Activated naive CD4-positive, alpha-beta T cell treated with anti-CD3 and anti-CD28 coated beads, Interleukin-2, amount 10 ng/mL, durations not matched to agents 7 days and 5 days (primary cell): Measurements from ENCODE around the gene CEP57L1.

Source experiments
- CTCF ChIA-PET: fragments of 350-600 bp; sonication (Branson Sonifier 250); formaldehyde crosslinking; loops from one replicate; lab custom pipeline; 2021; ENCODE audit warnings: antibody characterized with exemption; lab: Charles Lee
- DNase-seq: peaks from one replicate; pipeline ENCODE4 v3.0.0-alpha.2; 2020
- H3K27ac Mint-ChIP-seq: one replicate; pipeline ENCODE4 v1.8.0; 2021; ENCODE audit warnings: mild to moderate bottlenecking, moderate library complexity, mixed read lengths
- H3K27me3 Mint-ChIP-seq: one replicate; pipeline ENCODE4 v1.8.0; 2021; ENCODE audit warnings: mild to moderate bottlenecking, mixed read lengths
- H3K36me3 Mint-ChIP-seq: one replicate; pipeline ENCODE4 v1.8.0; 2021; ENCODE audit warnings: mixed read lengths
- H3K4me1 Mint-ChIP-seq: one replicate; pipeline ENCODE4 v1.8.0; 2021; ENCODE audit warnings: mixed read lengths
- H3K4me3 Mint-ChIP-seq: one replicate; pipeline ENCODE4 v1.8.0; 2021; ENCODE audit warnings: mild to moderate bottlenecking, moderate library complexity, mixed read lengths
- H3K9me3 Mint-ChIP-seq: one replicate; pipeline ENCODE4 v1.8.0; 2021; ENCODE audit warnings: mixed read lengths

CEP57L1 gene

DNA sequence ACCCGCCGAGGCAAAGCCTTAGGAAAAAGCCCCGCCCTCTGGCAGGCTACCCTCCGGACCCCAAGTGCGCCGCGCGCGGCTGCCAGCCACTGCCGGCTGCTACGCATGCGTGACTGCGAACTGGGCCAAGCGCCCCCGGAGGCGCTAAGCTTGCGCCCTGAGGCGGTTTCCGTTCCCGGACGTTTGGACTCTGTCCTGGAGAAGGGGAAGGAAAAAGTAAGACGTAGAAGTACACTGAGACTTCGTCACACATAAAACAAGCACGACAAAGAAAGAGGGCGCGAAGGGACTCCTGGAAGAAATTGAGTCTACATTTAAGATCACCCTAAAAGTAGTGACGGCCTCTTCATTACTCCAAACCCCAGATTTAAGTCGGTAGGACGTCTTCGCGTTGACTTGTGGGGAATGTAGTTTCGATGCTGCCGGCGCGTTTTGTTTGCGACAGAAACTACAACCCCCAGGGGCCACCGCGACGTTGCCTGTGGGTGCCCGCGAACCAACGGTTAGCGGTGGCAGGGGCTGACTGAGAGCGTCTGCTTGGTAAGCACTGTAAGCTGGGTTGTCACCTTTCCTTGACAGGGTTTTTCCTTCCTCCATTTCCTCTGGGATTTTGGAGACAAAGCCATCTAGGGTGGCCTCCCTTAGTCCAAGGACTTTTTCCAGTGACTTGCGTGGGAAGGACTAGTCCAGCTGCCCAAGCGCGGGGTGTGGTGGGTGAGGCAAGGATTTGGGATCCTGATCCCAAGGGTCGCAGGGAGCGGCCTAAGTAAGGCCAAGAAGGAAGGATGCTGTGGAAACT, at the start of gene CEP57L1:
Gene CEP57L1, plus strand, starts transcription at position 472 of the 799 bp plus-strand sequence. CDS start 49,715 bp downstream, outside the sequence.
- peak within 1 kb of the TSS; percentile 99 for H3K27ac Mint-ChIP-seq
- peak within 1 kb of the TSS; percentile 92 for H3K4me3 Mint-ChIP-seq
- peak; percentile 97 for DNase-seq
- peaks cover 19% of the 10 kb centered on the region for H3K36me3 Mint-ChIP-seq
- H3K9me3 Mint-ChIP-seq, result no peaks in the 10 kb centered on the region
- peaks cover 5% of the 10 kb centered on the region for H3K27me3 Mint-ChIP-seq
- H3K4me1 Mint-ChIP-seq, result peaks cover 59% of the 10 kb centered on the region
- CTCF ChIA-PET, result interaction anchor here (0.6 to 1.0 kb wide), 3 partner anchors 24 to 379 kb away, joined by 3 to 4 read pairs (median 3); no protein-coding TSS in a partner anchor

DNA sequence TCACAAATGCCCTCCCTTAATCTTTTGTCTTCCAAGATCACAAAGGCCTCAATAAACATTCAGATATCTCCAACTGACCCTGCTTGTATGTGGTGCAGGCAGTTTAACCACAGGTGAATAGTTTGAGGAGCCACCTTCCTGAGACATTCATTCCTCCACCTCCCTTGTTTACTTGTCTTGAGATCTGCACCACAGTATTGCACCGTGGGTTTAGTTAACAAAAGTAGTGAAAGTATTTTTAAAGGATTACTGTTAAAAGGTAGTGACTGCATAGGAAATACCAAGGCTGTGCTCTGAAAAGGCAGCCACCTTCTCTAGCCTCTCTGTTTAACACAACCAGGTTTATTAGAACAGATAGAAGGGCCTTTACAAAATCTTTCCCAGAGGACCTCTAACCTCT, 47.1 kb upstream of the CEP57L1 start:
- no peaks in the 10 kb centered on the region for H3K27me3 Mint-ChIP-seq
- H3K9me3 Mint-ChIP-seq, result no peaks in the 10 kb centered on the region
- CTCF ChIA-PET, result no interaction called here
- H3K36me3 Mint-ChIP-seq, result no peaks in the 10 kb centered on the region
- DNase-seq, result no peak
- H3K4me3 Mint-ChIP-seq, result no peak overlapping the region
- no peak overlapping the region for H3K27ac Mint-ChIP-seq
- H3K4me1 Mint-ChIP-seq, result no peaks in the 10 kb centered on the region

DNA sequence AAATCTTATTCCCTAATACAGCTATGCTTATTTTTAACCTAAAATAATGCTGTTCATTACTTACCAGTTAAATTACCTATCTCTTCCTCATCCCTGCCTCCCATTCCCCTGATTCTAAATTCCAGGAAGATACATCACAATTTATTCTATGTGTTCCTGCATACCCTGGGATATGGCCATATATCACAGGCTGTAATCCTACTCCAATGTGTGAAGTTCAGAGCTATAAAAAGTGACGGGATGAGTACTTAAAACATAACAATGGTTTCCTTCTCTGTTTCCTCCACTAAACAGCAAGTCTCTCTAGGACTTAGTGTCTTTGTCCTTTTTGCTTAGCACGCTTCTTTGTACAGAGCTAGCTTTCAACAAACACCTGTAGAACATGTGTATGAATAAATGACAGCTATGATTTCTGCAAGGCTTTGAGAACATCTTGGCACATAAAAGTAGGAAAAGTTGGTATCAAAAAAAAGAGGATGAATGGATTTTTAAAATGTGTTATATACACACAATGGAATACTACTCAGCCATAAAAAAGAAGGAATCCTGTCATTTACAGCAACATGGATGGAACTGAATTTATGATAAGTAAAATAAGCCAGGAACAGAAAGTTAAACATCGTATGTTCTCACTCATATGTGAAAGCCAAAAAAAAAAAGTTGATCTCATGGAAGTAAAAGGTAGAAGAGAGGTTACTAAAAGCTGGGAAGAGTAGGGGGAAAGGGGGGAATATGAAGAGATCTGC, 46.5 kb upstream of the CEP57L1 start:
- no peak overlapping the region for H3K27ac Mint-ChIP-seq
- no peak overlapping the region for H3K4me3 Mint-ChIP-seq
- H3K36me3 Mint-ChIP-seq, result no peaks in the 10 kb centered on the region
- no peak for DNase-seq
- CTCF ChIA-PET, result interaction anchor here (1.8 kb wide), 1 partner anchor 134 kb away, joined by 7 read pairs; no protein-coding TSS in a partner anchor
- no peaks in the 10 kb centered on the region for H3K27me3 Mint-ChIP-seq
- no peaks in the 10 kb centered on the region for H3K9me3 Mint-ChIP-seq
- no peaks in the 10 kb centered on the region for H3K4me1 Mint-ChIP-seq

DNA sequence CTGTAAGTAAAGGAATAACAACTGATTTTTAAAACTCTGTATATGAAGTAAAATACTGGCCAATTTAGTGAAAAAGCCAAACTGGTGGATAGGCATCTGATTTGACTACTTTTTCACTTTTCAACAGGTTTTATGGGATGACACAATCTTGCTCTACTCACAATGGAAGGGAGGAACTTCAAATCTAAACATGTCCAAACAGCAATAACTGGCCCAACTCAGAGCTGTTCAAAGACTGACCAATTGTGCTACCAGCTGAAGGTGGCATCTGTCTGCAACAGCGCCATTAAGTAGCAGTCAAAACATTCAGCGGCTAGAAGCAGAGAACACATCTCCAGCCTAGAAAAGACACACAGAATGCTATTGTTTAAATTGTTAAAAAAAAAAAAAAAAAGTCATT, 45.3 kb upstream of the CEP57L1 start:
- Mint-ChIP-seq H3K4me1 (no peaks in the 10 kb centered on the region), H3K4me3 (no peak overlapping the region), H3K36me3 (no peaks in the 10 kb centered on the region), H3K27ac (no peak overlapping the region), H3K27me3 (no peaks in the 10 kb centered on the region), H3K9me3 (no peaks in the 10 kb centered on the region)
- CTCF ChIA-PET, result interaction anchor here (0.7 to 1.8 kb wide), 2 partner anchors 136 to 395 kb away, joined by 3 to 7 read pairs; no protein-coding TSS in a partner anchor
- DNase-seq, result no peak

DNA sequence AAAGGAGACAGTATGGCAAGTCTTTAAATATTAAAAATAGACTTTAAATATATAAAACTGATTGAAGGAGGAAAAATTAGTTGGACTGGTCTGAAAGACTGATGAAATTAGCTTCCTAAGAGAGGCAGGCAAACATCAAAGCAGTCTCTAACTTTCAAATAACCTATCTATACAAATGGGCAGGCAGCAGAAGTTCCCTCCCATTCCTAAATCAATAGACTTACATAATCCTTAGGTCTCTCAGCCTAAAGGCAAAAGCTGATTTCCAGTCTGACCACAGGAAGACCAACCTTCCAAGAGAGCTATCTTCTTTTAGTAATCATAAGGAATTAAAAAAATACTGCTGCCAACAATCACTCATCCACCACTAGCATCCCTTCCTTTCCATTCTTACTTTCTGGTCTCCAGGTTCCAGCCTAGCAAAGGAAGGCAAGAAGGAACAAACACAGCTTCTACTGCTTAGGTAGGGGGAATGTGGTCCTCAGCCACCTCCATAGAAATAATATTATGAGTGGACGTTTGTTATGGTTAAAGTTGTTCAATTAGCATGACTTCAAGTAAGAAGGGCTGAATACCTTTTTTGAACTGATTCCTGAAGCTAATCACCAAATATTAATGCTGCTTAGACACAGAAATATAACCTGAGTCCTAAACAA, 44.7 kb upstream of the CEP57L1 start:
- H3K27me3 Mint-ChIP-seq, result no peaks in the 10 kb centered on the region
- no peaks in the 10 kb centered on the region for H3K36me3 Mint-ChIP-seq
- DNase-seq, result no peak
- H3K27ac Mint-ChIP-seq, result no peak overlapping the region
- no peak overlapping the region for H3K4me3 Mint-ChIP-seq
- H3K4me1 Mint-ChIP-seq, result no peaks in the 10 kb centered on the region
- CTCF ChIA-PET, result interaction anchor here (0.5 to 1.8 kb wide), 3 partner anchors 37 to 136 kb away, joined by 3 to 7 read pairs (median 3); no protein-coding TSS in a partner anchor
- no peaks in the 10 kb centered on the region for H3K9me3 Mint-ChIP-seq

DNA sequence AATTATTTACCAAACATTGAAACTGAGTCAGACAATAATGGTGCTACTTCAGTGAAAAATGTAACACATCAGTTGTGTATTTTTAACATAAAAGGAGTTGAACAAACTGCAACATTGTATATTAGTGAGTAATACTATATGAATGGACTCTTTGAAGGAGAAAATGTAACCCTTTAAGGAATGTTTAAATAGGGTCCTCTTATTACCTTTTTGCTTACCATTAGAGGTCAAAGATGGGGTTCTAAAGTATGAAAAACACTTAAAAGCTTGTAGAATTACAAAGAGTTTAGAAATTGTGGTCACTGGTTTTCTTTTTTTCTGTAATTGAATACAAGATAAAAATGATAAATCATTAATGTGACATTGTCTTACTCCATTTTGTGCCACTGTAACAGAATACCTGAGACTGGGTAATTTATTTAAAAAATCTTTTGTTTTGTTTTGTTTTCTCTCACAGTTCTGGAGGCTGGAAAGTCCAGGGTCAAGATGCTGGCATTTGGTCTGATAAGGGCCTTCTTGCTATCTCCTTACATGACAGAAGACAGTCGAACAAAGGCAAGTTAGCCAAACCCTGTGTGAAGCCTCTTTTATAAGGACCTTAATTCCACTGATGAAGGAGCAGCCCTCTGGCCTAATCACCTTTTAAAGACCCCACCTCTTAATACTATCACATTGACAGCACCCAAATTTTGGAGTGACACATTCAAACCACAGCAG, 43.8 kb upstream of the CEP57L1 start:
- CTCF ChIA-PET, result interaction anchor here (0.5 to 0.9 kb wide), 2 partner anchors 38 to 66 kb away, joined by 3 read pairs; no protein-coding TSS in a partner anchor
- no peak overlapping the region for H3K4me3 Mint-ChIP-seq
- DNase-seq, result no peak
- H3K36me3 Mint-ChIP-seq, result no peaks in the 10 kb centered on the region
- no peaks in the 10 kb centered on the region for H3K9me3 Mint-ChIP-seq
- no peaks in the 10 kb centered on the region for H3K4me1 Mint-ChIP-seq
- no peak overlapping the region for H3K27ac Mint-ChIP-seq
- no peaks in the 10 kb centered on the region for H3K27me3 Mint-ChIP-seq

DNA sequence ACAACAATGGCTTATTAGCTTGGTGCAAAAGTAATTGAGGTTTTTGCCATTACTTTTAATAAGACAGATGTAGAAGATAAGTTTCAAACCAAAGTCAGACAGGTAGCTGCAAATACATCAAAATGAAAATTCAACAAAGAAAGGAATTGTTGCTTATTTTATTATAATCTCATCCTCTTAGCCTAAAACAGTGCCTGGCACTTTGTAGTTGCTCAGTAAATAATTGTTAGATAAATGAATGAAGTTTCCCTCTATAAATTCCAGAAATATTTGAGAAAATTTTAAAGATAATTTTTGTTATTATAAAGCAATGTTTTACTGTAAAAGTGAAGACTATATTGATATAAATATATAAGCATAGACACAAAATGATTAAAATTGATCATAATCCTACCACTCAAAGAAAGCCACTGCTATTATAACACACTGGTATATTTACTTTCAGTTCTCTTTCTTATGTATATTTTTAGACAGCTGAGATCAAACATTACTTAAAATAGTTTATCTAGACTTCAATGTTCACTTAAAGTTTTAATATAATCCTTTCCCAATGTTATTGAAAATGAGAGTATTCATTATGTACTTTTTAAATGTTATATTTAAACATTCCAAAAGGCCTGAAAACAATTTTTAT, 43.2 kb upstream of the CEP57L1 start:
- CTCF ChIA-PET, result no interaction called here
- Mint-ChIP-seq H3K27ac (no peak overlapping the region), H3K9me3 (no peaks in the 10 kb centered on the region), H3K4me3 (no peak overlapping the region), H3K27me3 (no peaks in the 10 kb centered on the region), H3K36me3 (no peaks in the 10 kb centered on the region), H3K4me1 (no peaks in the 10 kb centered on the region)
- no peak for DNase-seq

DNA sequence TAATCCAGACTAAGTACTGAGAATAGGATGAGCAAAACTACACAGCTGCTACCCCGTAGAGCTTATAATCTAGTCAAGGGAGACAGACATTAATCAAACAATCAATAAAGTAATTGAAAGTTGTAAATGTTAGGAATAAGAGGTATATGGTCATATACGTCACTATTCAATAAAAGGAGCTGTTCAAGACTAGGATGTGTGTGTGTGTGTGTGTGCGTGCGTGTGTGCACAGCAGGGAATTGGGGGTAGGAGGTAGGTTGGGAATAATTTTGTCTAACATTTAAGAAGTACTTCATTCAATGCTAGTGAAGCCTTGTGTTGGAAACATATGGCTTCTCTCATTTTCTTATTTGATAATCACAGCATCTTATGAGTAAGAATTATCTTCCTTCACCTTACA, 42.5 kb upstream of the CEP57L1 start:
- CTCF ChIA-PET, result no interaction called here
- no peaks in the 10 kb centered on the region for H3K36me3 Mint-ChIP-seq
- no peak overlapping the region for H3K27ac Mint-ChIP-seq
- H3K27me3 Mint-ChIP-seq, result no peaks in the 10 kb centered on the region
- H3K9me3 Mint-ChIP-seq, result no peaks in the 10 kb centered on the region
- H3K4me3 Mint-ChIP-seq, result no peak overlapping the region
- DNase-seq, result no peak
- no peaks in the 10 kb centered on the region for H3K4me1 Mint-ChIP-seq

DNA sequence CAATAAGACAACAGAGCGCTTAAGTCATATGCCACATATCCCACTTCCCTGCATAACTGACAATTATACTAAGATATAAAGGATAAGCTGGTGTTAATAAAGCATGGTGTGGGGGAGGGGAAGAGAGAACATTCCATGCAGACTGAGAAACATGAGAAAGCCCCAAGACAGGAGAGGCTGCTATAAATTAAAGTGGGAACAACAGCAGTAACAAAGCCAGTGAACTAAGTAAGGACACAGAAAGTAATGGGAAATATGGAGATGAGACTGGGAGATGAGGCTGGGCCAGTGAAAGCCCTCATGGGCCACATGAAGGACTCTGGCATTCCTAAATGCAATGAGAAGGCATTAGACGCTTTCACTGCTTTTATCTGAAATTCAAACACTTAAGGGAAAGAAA, 42.0 kb upstream of the CEP57L1 start:
- H3K4me3 Mint-ChIP-seq, result no peak overlapping the region
- no peaks in the 10 kb centered on the region for H3K36me3 Mint-ChIP-seq
- H3K27ac Mint-ChIP-seq, result no peak overlapping the region
- no peak for DNase-seq
- H3K9me3 Mint-ChIP-seq, result no peaks in the 10 kb centered on the region
- H3K27me3 Mint-ChIP-seq, result no peaks in the 10 kb centered on the region
- peaks cover under 1% of the 10 kb centered on the region for H3K4me1 Mint-ChIP-seq
- CTCF ChIA-PET, result no interaction called here

DNA sequence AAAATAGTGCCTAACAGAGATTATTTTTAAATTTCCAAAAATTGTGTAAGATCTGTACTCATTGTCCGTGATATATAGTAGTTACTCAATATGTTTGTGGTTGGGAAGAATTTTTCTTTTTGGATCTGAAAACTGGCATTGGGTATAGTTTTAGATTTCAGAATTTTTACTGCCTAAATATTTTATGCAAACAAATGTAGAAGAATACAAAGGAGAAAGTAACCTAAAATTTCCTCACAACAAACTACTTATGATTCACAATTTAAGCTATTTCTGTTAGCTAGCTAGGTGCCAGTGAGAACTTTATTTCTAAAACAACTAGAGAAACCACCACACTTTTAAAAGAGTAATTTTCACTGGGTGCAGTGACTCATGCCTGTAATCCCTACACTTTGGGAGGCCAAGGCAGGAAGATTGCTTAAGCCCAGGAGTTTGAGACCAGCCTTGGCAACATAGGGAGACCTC, 39.5 kb upstream of the CEP57L1 start:
- Mint-ChIP-seq H3K4me3 (no peak overlapping the region), H3K27me3 (no peaks in the 10 kb centered on the region), H3K4me1 (peaks cover 16% of the 10 kb centered on the region), H3K36me3 (peaks cover 3% of the 10 kb centered on the region), H3K9me3 (no peaks in the 10 kb centered on the region), H3K27ac (no peak overlapping the region)
- DNase-seq, result no peak
- CTCF ChIA-PET, result interaction anchor here (0.7 kb wide), 1 partner anchor 163 kb away, joined by 3 read pairs; no protein-coding TSS in a partner anchor

DNA sequence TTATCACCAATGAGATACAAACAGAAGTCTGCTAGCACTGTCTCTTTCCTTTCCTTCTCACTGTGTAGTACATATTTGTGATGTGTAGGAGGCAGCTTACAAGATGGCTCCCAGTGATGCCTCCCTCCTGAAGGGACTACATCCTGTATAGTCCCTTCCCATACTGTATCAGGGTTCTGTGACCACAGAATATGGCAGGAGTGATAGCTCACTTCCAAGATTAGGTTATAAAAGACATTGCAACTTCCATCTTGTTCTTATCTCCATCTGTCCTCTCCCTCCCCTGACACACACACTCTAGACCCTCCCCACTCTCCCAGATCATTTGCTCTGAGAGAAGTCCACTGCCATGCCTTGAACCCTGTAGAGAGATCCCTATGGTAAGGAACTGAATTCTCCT, 38.6 kb upstream of the CEP57L1 start:
- Mint-ChIP-seq H3K27me3 (no peaks in the 10 kb centered on the region), H3K4me3 (no peak overlapping the region), H3K27ac (no peak overlapping the region), H3K9me3 (no peaks in the 10 kb centered on the region), H3K4me1 (peaks cover 16% of the 10 kb centered on the region), H3K36me3 (peaks cover 3% of the 10 kb centered on the region)
- no peak for DNase-seq
- CTCF ChIA-PET, result no interaction called here

DNA sequence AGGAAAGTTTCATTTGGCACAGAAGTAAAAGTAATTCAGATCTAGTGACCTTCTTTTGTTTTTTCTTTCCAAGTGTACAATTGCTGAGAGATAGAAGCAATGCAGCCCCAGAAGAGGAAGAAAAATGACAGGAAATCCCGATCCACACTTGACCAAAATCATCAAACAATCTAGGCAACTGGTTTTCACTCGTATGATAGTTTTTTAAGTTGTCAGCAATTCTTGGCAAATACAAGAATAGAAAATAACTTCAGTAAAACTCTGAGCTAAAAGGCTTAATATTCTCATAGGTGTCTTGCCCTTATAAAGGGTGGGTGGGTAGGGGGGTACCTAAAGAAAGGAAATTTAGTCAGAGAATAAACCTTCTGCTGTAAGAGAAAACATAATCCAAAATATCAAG, 36.7 kb upstream of the CEP57L1 start:
- no peak overlapping the region for H3K27ac Mint-ChIP-seq
- H3K9me3 Mint-ChIP-seq, result no peaks in the 10 kb centered on the region
- DNase-seq, result no peak
- peaks cover 3% of the 10 kb centered on the region for H3K36me3 Mint-ChIP-seq
- CTCF ChIA-PET, result interaction anchor here (0.6 to 0.8 kb wide), 2 partner anchors 15 to 341 kb away, joined by 3 read pairs; no protein-coding TSS in a partner anchor
- H3K4me1 Mint-ChIP-seq, result peaks cover 24% of the 10 kb centered on the region
- H3K27me3 Mint-ChIP-seq, result no peaks in the 10 kb centered on the region
- H3K4me3 Mint-ChIP-seq, result no peak overlapping the region

DNA sequence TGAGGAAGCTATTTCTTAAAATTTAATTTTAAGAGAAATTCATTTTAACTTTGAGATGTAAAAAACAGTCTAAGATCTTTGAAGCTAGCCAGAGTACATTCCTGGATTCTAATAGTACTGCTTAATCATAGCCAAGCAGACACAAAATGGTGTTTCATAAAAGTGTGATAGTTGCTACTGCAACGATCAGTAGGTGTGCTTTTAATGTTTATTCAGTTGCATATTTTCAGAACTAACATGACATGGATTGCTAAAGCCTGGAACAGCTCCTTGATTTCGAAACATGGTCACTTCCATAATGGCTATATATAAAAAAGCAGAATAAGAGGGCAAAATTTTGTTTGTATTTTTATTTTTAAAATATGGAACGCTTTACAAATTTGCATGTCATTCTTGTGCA, 36.2 kb upstream of the CEP57L1 start:
- H3K9me3 Mint-ChIP-seq, result no peaks in the 10 kb centered on the region
- H3K4me1 Mint-ChIP-seq, result peaks cover 25% of the 10 kb centered on the region
- peaks cover 3% of the 10 kb centered on the region for H3K36me3 Mint-ChIP-seq
- H3K27ac Mint-ChIP-seq, result no peak overlapping the region
- no peaks in the 10 kb centered on the region for H3K27me3 Mint-ChIP-seq
- no peak overlapping the region for H3K4me3 Mint-ChIP-seq
- DNase-seq, result no peak
- CTCF ChIA-PET, result interaction anchor here (0.6 to 0.8 kb wide), 2 partner anchors 14 to 341 kb away, joined by 3 read pairs; no protein-coding TSS in a partner anchor
